RPMI7951 (cell line): ENCODE measurements around the gene WDR4. TPM values are rescaled to one million over a fixed set of nuclear protein-coding genes. Genes with fewer than 3 reads are reported as not detected.
"Not testable (repeated sequence)": the region's sequence is repeated elsewhere in the genome, so short reads cannot be mapped to it uniquely, and the experiment has no call there.

Experiments
- DNase-seq: peaks from one replicate; pipeline ENCODE4 v3.0.0-alpha.2; 2012; ENCODE audit warnings: low read depth
- total RNA-seq: library from RNA; depleted of rRNA; stranded (reverse); fragments of >200 nt; shearing (Covaris generic); gene quantifications from 2 replicates; pipeline ENCODE4 v1.2.3, GENCODE V29; 2014; rRNA removed

WDR4 gene
- total RNA-seq, result 4.8 and 10.8 TPM in 2 replicates

DNA sequence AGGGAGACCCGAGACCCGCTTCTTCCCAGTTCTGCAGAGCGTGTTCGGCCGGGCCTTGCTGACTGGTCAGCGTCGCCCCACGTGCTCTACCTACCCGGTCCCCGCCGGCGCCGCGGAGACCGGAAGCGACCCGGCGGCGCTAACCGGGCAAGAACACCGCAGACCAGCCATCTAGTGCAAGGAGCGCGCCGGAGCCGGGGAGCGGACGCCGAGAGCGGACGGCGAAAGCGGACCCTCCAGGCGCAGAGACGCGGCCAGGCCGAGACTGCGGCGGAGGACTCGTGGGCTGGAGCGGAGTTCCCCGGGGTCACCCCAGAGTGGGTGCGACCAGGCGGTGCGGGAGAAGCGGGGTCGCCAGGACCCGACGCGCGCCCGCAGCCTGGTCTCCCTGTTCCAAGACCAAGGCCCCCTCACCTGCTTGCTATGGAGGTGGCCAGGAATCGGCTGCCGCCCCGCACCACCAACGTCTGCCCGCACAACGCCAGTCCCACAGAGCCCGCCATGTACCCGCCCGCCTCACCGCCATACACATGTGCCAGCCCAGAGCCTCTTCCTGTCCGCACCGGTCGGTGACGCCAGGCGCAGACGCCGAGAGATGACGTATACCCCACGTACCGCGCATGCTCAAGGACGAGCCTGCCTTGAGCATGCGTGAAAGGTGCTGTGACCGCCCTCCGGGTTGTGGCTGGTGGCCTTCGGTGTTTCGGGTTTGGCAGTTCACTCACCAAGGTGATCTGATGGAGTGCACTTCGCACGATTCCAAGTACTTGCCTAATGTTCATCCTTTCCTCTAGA is at the start of gene WDR4:
Gene WDR4, minus strand, starts transcription at position 547 of the 795 bp plus-strand sequence. Its CDS starts 44 bp downstream, at position 503.
- peak; percentile 93 for DNase-seq

- not testable (repeated sequence) for DNase-seq
These were observed 48.3 kb upstream of the WDR4 start for GRCh38 chr21:42927474-42928200.

GRCh38 chr21:42925114-42925926 is 46.0 kb upstream of the WDR4 start, which contains the start of gene ERVH48-1:
Gene ERVH48-1, minus strand, starts transcription at chr21:42925630. Its CDS starts 6,624 bp downstream, at chr21:42919006.
- no peak for DNase-seq

- no peak for DNase-seq
These were observed 45.1 kb upstream of the WDR4 start for GRCh38 chr21:42924433-42924751.

DNA sequence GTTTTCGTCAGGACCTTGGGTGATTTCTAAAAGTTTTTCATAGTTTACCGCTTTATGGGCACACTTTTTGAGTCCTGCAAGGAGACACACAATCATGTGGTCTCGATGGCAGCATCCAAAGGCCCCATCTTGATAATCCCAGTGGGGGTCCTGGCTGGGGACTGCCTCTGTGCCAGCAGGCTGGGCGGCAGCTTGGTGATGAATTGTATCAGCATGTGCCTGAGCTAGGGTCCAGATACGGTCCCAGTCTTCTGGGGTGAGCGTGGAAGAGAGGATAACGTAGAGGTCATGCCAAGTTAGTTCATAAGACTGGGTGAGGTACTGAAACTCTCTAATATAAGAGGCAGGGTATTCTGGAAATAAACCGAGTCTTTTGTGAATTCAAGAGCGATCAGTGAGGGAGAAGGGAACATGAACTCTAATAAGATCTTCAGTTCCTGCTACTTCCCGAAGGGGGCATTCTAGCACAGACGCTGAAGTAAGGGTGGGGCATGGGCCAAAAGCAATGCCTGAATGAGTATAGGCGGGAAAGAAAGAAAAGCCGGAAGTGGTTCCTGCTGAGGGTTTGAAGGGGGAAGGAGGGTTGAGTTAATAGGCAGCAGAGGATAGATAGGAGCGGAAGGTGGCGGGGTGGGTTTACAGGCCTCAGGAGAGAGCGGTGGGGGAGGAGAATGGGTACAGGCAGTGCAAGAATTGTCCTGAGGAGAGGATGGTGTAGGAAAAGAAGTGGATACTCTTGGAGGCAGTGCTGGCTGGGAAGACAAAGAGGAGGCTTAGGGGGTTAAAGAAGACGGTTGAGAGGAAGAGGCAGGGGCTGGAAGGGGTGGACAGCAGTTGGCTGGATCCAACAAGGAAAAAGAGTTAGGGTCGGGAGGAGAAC is 44.5 kb upstream of the WDR4 start:
- DNase-seq, result peak; percentile 87

- DNase-seq, result no peak
These were observed 43.6 kb upstream of the WDR4 start for GRCh38 chr21:42922918-42923317.

GRCh38 chr21:42921927-42922326 is 42.6 kb upstream of the WDR4 start:
- no peak for DNase-seq

DNA sequence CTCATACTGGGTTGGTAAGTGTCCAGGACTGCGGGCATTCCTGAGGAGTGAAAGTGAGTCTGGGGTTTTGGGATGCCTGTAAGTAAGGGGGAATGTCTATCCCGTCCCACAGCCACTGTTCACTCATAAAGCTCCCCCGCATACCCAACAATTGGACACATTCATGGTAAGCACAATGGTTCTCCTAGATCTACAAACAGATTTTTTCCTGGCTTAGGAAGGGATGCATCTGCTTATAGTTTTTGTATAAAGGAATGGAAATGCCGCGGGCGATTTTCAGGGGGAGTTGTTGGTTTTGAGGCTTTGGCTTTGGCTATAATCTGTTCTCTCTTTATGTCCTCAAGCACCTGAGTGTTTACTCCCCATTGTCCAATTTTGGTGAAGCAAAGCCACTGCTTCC is 39.0 kb upstream of the WDR4 start:
- peak; percentile 15 for DNase-seq

GRCh38 chr21:42913476-42913875 is 34.1 kb upstream of the WDR4 start:
- DNase-seq, result no peak

GRCh38 chr21:42911920-42912319 is 32.6 kb upstream of the WDR4 start:
- DNase-seq, result not testable (repeated sequence)

- DNase-seq, result not testable (repeated sequence)
These were observed 29.1 kb upstream of the WDR4 start for GRCh38 chr21:42908484-42908883.

- no peak for DNase-seq
These were observed 26.9 kb upstream of the WDR4 start for GRCh38 chr21:42906233-42906632.

- no peak for DNase-seq
These were observed 25.9 kb upstream of the WDR4 start for GRCh38 chr21:42905195-42905594.

DNA sequence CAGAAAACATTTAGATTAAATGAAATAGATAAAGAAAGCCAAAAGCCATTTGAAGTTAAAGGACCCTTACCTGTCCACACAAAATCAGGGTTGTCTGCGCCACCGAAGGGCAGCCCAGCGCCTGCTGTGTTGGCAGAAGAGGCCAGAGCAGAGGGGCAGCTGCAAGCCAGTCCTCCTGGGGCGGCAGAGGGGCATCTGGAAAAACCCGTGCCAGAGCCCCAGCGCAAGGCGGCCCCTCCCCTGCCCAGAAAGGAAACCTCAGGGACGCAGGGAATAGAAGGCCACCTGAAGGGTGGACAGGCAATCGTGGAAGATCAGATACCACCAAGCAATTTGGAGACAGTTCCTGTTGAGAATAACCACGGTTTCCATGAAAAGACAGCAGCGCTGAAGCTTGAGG is 24.5 kb upstream of the WDR4 start:
- DNase-seq, result no peak

- no peak for DNase-seq
These were observed 21.1 kb upstream of the WDR4 start for GRCh38 chr21:42900446-42900845.

DNA sequence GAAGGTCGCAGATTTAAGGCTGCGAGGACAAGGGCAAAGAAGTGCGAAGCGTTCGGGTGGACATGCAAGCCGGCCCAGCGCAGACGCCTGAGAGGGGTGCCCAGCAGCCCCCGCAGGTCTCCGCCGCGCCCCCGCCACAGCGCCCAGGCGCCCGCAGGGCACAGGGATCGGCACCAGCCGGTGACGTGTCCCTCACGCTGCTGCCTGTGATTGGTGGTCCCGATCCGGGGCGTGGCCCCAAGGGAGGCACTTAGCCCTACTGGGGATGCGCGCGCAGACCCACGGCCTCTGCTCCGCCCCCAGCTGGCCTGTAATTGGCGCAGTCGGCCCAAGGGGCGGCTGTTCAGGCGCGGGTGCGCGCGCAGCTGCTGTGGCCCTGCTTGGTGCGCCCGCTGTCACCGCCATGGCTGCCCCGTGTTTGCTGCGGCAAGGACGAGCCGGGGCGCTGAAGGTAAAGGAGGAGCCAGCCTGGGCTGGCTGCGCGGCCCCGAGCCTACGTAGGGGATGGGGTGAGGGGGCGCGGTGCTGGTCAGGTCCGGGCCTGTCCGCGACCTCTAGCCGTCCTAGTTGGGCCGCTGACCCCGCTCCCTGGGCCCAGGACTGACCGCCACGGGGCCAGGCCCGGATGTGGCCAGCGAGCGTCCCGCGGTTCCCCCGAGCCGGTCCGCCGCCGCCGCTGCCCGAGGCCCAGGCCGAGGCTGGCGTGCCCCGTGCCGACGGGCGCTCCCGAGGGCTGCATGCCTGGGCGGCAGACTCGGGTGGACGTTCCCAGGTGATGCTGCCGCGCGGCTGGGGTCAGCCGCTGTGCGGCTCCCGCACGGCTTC is 13.8 kb upstream of the WDR4 start, which contains the start of gene NDUFV3:
Gene NDUFV3, plus strand, starts transcription at position 379 of the 825 bp plus-strand sequence. Its CDS starts 25 bp downstream, at position 404.
- DNase-seq, result peak; percentile 95

GRCh38 chr21:42892582-42892930 is 13.2 kb upstream of the WDR4 start:
- DNase-seq, result peak; percentile 13

DNA sequence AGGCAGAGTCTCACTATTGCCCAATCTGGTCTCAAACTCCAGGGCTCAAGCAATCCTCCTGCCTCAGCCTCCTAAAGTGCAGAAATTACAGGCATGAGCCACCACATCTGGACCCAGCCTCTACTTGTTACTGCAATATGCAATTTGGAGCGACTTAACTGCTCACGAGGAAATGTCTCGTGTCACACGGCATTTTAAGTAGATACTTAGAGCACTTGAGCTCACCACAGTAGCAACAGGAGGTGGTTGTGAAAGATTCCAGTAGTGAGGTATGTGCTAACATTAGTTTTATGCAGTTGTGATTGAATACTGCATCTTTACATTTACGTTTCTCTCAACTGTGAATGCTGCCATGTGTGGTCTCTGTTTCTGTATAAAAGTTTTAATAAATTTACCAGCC is 8.0 kb upstream of the WDR4 start:
- no peak for DNase-seq

DNA sequence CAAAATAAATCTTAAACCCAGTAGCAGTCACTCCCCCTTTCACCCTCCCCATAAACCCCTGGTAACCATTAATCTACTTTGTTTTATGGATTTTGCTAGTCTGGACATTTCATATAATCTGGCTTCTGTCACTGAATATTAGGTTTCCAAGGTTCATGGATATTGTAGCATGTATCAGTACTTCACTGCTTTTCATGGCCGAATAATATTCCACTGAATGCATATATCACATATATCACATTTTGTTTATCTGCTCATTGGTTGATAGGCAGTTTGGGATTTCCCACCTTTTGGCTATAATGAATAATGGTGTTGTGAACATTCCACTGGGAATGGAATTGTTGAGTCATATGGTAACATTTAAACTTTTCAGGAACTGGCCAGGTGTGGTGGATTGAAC is 4.6 kb upstream of the WDR4 start:
- DNase-seq, result no peak

GRCh38 chr21:42880352-42880751 is 1.0 kb upstream of the WDR4 start:
- DNase-seq, result no peak
